GM12865 (cell line): ENCODE results near the gene ALOX15.

Source experiments
- DNase-seq: peaks from one replicate; pipeline ENCODE4 v3.0.0; 2010; ENCODE audit warnings: low read depth
- H3K4me3 ChIP-seq: 2 replicates; pipeline ENCODE4 v1.5.1; 2011; ENCODE audit warnings: mild to moderate bottlenecking, low read depth, low read length, control low read depth
- TF ChIP-seq, protein P1 (sequence below): IDR thresholded peaks from 2 replicates; pipeline ENCODE4 v1.5.1; 2011; ENCODE audit warnings: low read length, control low read depth, low read depth, inconsistent platforms; ENCODE audit not compliant: insufficient read depth; ENCODE audit errors: missing control alignments

ALOX15 gene

DNA sequence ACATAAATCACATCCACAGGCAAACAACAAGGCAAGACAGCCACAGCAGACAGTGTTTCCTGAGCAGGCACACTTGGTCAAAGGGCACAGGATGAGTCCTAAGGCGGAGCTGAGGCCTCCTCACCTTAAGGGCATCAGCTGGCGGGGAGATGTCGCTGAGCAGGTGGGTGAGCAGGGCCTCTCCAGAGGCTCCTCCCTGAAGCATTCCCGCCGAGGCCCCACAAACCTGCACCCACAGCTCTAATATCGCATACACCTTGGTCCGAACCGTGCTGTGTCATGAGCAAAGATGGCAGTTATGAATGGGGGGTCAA is 33.2 kb upstream of the ALOX15 start:
- TF ChIP-seq, protein P1, sequence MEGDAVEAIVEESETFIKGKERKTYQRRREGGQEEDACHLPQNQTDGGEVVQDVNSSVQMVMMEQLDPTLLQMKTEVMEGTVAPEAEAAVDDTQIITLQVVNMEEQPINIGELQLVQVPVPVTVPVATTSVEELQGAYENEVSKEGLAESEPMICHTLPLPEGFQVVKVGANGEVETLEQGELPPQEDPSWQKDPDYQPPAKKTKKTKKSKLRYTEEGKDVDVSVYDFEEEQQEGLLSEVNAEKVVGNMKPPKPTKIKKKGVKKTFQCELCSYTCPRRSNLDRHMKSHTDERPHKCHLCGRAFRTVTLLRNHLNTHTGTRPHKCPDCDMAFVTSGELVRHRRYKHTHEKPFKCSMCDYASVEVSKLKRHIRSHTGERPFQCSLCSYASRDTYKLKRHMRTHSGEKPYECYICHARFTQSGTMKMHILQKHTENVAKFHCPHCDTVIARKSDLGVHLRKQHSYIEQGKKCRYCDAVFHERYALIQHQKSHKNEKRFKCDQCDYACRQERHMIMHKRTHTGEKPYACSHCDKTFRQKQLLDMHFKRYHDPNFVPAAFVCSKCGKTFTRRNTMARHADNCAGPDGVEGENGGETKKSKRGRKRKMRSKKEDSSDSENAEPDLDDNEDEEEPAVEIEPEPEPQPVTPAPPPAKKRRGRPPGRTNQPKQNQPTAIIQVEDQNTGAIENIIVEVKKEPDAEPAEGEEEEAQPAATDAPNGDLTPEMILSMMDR: no peak
- no peak overlapping the region for H3K4me3 ChIP-seq
- DNase-seq: no peak

GRCh38 chr17:4673986-4674684 is 32.7 kb upstream of the ALOX15 start:
- no peak overlapping the region for H3K4me3 ChIP-seq
- no peak for DNase-seq
- TF ChIP-seq, protein P1: no peak

- no peak overlapping the region for H3K4me3 ChIP-seq
- TF ChIP-seq, protein P1: no peak
- DNase-seq: no peak
Observed at GRCh38 chr17:4673169-4673568, 31.7 kb upstream of the ALOX15 start.

DNA sequence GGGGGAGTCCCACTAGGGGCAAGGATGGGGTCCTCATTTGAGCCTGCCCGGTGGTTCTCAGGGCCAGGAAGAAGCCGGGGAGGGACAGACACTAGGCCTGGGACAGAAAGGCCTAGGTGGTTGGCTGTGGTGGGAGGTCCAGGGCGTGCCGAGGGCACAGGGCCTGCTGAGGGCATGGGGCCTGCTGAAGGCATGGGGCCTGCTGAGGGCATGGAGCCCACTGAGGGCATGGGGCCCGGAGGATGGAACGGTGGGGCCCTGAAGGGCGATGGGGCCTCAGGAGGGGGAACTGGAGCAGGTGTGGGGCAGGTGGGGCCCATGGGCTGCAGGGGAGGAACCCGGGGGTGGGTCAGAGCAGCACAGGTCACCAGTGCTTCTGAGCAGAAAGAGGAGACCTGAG is 31.3 kb upstream of the ALOX15 start:
- TF ChIP-seq, protein P1: no peak
- no peak overlapping the region for H3K4me3 ChIP-seq
- no peak for DNase-seq

DNA sequence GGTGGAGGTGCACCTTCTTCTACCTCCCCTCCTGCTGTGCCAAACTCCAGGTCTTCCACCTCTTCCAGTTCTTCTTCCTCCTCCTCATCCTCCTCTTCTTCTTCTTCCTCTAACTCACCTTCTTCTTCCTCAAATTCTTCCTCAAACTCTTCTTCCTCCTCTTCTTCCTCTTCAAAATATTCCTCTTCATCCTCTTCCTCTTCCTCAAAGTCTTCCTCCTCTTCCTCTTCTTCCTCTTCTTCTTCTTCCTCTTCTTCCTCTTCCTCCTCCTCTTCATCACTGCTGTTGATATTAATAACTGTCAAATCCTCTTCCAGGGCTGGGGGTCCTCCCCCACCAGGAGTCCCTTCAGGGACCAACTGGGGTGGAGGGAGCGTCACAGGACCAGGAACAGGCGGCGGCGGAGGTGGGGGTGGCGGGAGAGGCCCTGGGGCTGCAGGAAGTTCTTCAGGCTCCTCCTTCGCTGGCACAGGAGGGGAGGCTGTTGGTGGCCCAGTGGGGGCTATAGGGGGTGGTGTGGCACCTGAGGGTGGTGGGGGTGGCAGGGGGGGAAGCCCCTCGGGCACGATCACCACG is 30.7 kb upstream of the ALOX15 start:
- H3K4me3 ChIP-seq: no peak overlapping the region
- TF ChIP-seq, protein P1: no peak
- no peak for DNase-seq

DNA sequence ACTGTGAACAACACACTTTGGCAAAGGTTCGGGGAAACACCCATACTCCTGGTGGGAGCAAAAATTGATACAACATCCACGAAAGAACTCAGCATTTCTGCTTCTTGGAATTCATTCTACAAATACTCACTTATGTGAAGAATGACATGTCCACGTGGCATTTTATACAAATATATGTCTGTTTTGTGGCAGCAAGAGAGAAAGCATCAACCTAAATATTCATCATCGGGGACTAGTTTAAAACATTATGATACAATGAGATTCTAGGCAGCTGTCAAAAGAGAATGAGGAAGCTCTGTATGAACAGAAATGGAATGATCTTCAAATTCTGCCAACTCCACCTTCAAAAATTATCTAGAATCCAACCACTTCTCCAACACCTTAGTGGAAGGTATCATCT is 25.7 kb upstream of the ALOX15 start:
- TF ChIP-seq, protein P1: no peak
- DNase-seq: no peak
- no peak overlapping the region for H3K4me3 ChIP-seq

DNA sequence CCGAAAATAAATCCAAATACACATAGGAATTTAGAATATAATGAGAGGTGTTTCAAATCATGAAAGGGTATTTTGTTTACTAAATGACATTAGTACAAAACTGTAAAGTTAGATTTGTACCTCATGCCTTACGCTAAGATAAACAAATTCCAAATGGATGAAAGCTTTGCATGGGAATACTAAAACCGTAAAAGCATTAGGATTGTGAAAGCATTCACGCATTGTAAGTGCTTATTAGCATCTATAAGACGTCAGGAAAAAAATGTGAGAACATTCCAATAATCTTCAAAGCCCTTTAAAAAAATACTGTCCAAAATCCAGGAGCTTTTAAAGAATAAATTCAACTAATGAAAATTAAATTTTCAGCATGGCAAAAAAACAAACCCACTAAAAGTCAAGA is 24.8 kb upstream of the ALOX15 start:
- DNase-seq: no peak

More for the DNA sequence above, 24.8 kb upstream of the ALOX15 start:
- no peak overlapping the region for H3K4me3 ChIP-seq
- TF ChIP-seq, protein P1: no peak
